ENCODE measurements around the gene REPS1.

GRCh38 chr6:138944412-138944811, 43.6 kb downstream of the REPS1 start:
- TF ChIP-seq CTCF (IDR thresholded peaks at IDR 0.05 in 8 of 11, conservative IDR thresholded peaks at IDR 0.05 in 3 of 11): no peak
- TF ChIP-seq POLR2AphosphoS5 (IDR thresholded peaks at IDR 0.05): no peak
- no peak for TF ChIP-seq POLR2A (IDR thresholded peaks at IDR 0.05)

All from spleen (tissue), 7 donors.